Loucy (cell line): ENCODE data around the gene SCD5.

ENCODE experiments used
- H2AFZ ChIP-seq: fragments of 200-600 bp; sonication (generic); 2 replicates; pipeline ENCODE4 v1.6.0; 2016; ENCODE audit warnings: antibody characterized with exemption, mild to moderate bottlenecking, low read length, moderate library complexity
- H3F3A ChIP-seq: fragments of 200-600 bp; 2 replicates; pipeline ENCODE4 v1.6.0; 2016; ENCODE audit warnings: antibody characterized with exemption, low read depth, mild to moderate bottlenecking
- H3K27me3 ChIP-seq: fragments of 200-600 bp; sonication (generic); 2 replicates; pipeline ENCODE4 v1.6.1; 2014; ENCODE audit warnings: low read length, mild to moderate bottlenecking; ENCODE audit not compliant: insufficient read depth, poor library complexity, severe bottlenecking
- H3K36me3 ChIP-seq: fragments of 200-600 bp; sonication (generic); 2 replicates; pipeline ENCODE4 v1.6.1; 2016; ENCODE audit warnings: low read length; ENCODE audit not compliant: insufficient read depth
- H3K4me1 ChIP-seq: fragments of 200-600 bp; sonication (generic); 2 replicates; pipeline ENCODE4 v1.5.1; 2014; ENCODE audit warnings: low read length, mild to moderate bottlenecking; ENCODE audit not compliant: insufficient read depth, poor library complexity, severe bottlenecking
- H3K4me2 ChIP-seq: fragments of 200-600 bp; sonication (generic); 2 replicates; pipeline ENCODE4 v1.6.0; 2014; ENCODE audit warnings: antibody characterized with exemption, low read length, low read depth, mild to moderate bottlenecking; ENCODE audit not compliant: poor library complexity, severe bottlenecking
- H3K4me3 ChIP-seq: fragments of 200-600 bp; sonication (generic); 2 replicates; pipeline ENCODE4 v1.5.1; 2014; ENCODE audit warnings: low read length, mild to moderate bottlenecking, mixed read lengths; ENCODE audit not compliant: poor library complexity, severe bottlenecking
- H3K79me2 ChIP-seq: fragments of 200-600 bp; sonication (generic); 2 replicates; pipeline ENCODE4 v1.6.1; 2014; ENCODE audit warnings: low read length; ENCODE audit not compliant: insufficient read depth
- H3K9ac ChIP-seq: fragments of 200-600 bp; sonication (generic); 2 replicates; pipeline ENCODE4 v1.6.0; 2014; ENCODE audit warnings: mild to moderate bottlenecking, low read depth, low read length, moderate library complexity; ENCODE audit not compliant: poor library complexity, severe bottlenecking
- H3K9me2 ChIP-seq: fragments of 200-600 bp; sonication (generic); replicated peaks from 2 replicates; pipeline ENCODE4 v1.6.1; 2016; ENCODE audit warnings: low read depth, low read length, mixed read lengths
- H3K9me3 ChIP-seq: fragments of 200-600 bp; sonication (generic); 2 replicates; pipeline ENCODE4 v1.6.1; 2014; ENCODE audit warnings: mild to moderate bottlenecking, antibody characterized with exemption, low read length, low read depth; ENCODE audit not compliant: insufficient read depth
- H4K20me1 ChIP-seq: fragments of 200-600 bp; sonication (generic); 2 replicates; pipeline ENCODE4 v1.6.0; 2014; ENCODE audit warnings: antibody characterized with exemption, low read length, mild to moderate bottlenecking; ENCODE audit not compliant: insufficient read depth, poor library complexity, severe bottlenecking
- EZH2phosphoT487 ChIP-seq: fragments of 200-600 bp; IDR thresholded peaks from 2 replicates; pipeline ENCODE4 v1.6.1; 2018; ENCODE audit warnings: antibody characterized with exemption, mild to moderate bottlenecking, moderate library complexity, borderline replicate concordance
- TF ChIP-seq, protein P1 (sequence below): fragments of 200-600 bp; sonication (generic); conservative IDR thresholded peaks from 2 replicates; pipeline ENCODE4 v1.5.1; 2014; ENCODE audit warnings: mild to moderate bottlenecking, antibody characterized with exemption, low read length

Gene SCD5

DNA sequence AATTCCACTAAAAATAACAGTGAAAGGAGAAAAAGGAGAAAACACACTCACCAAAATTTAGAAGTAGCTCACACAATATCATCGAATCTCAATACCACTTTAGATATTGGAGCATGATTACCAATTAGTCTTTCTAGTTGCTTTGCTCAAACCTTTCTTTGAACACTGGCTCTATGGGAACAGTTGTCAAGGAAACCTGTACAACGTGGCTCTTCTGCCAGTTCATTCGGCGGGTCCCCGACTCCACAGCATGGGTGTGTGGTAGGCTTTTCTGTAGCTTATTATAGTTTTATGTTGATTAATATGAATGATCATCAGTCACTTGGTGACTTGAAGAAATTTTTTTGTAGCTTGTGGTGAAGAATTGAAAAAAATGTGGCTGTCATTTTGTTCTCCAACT is 186.6 kb downstream of the SCD5 start:
- no peaks in the 10 kb centered on the region for H3K36me3 ChIP-seq
- TF ChIP-seq, protein P1, sequence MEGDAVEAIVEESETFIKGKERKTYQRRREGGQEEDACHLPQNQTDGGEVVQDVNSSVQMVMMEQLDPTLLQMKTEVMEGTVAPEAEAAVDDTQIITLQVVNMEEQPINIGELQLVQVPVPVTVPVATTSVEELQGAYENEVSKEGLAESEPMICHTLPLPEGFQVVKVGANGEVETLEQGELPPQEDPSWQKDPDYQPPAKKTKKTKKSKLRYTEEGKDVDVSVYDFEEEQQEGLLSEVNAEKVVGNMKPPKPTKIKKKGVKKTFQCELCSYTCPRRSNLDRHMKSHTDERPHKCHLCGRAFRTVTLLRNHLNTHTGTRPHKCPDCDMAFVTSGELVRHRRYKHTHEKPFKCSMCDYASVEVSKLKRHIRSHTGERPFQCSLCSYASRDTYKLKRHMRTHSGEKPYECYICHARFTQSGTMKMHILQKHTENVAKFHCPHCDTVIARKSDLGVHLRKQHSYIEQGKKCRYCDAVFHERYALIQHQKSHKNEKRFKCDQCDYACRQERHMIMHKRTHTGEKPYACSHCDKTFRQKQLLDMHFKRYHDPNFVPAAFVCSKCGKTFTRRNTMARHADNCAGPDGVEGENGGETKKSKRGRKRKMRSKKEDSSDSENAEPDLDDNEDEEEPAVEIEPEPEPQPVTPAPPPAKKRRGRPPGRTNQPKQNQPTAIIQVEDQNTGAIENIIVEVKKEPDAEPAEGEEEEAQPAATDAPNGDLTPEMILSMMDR, result no peak
- no peak for TF ChIP-seq EZH2phosphoT487
- H2AFZ ChIP-seq, result no peak overlapping the region
- H3K9me3 ChIP-seq, result no peaks in the 10 kb centered on the region
- H4K20me1 ChIP-seq, result no peaks in the 10 kb centered on the region
- no peaks in the 10 kb centered on the region for H3K27me3 ChIP-seq
- H3K9me2 ChIP-seq, result no peaks in the 10 kb centered on the region
- H3K4me1 ChIP-seq, result no peaks in the 10 kb centered on the region
- no peak overlapping the region for H3K9ac ChIP-seq
- H3K4me3 ChIP-seq, result no peak overlapping the region
- H3K79me2 ChIP-seq, result no peaks in the 10 kb centered on the region
- no peaks in the 10 kb centered on the region for H3F3A ChIP-seq
- H3K4me2 ChIP-seq, result no peak overlapping the region

DNA sequence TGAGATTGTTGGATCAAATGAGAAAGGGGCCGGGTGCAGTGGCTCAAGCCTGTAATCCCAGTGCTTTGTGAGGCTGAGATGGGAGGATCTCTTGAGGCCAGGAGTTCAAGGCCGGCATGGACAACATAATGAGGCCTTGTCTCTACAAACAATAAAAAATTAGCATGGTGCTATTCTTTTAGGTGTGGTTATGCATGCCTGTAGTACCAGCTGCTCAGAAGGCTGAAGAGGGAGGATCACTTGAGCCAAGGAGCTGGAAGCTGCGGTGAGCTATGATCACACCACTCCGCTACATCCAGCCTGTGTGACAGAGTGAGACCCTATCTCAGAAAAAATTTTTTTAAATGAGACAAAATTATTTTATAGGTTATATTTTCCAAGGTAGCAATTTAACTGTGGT is 187.1 kb downstream of the SCD5 start:
- no peak overlapping the region for H3K9ac ChIP-seq
- H3K36me3 ChIP-seq, result no peaks in the 10 kb centered on the region
- no peaks in the 10 kb centered on the region for H3K9me3 ChIP-seq
- no peak overlapping the region for H3K4me2 ChIP-seq
- no peaks in the 10 kb centered on the region for H3K79me2 ChIP-seq
- no peaks in the 10 kb centered on the region for H3K4me1 ChIP-seq
- no peaks in the 10 kb centered on the region for H3K27me3 ChIP-seq
- TF ChIP-seq EZH2phosphoT487, result no peak
- TF ChIP-seq, protein P1, result no peak
- H4K20me1 ChIP-seq, result no peaks in the 10 kb centered on the region
- H3K9me2 ChIP-seq, result no peaks in the 10 kb centered on the region
- H3K4me3 ChIP-seq, result no peak overlapping the region
- H2AFZ ChIP-seq, result no peak overlapping the region
- no peaks in the 10 kb centered on the region for H3F3A ChIP-seq

DNA sequence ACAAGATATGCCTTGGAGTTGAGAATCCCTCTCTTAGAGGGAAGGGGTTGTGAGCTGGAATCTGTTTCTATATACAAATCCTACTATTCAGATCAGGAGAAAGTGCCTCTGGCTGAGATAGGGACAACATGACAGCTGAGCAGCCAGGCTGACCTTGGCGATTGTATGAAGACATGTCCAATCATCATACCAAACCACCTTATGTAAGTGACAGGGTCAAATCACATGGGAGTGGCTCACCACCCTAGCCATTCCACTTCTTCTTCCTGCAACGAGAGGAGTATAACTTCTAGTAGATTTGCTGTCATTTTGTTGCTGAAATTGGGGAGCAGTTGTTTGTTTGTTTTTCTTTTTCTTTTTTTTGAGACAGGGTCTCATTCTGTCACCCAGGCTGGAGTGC is 188.6 kb downstream of the SCD5 start:
- Histone ChIP-seq H3K79me2 (no peaks in the 10 kb centered on the region), H3F3A (no peaks in the 10 kb centered on the region), H3K9ac (no peak overlapping the region), H4K20me1 (no peaks in the 10 kb centered on the region), H2AFZ (no peak overlapping the region), H3K4me2 (no peak overlapping the region), H3K36me3 (no peaks in the 10 kb centered on the region), H3K4me3 (no peak overlapping the region), H3K4me1 (no peaks in the 10 kb centered on the region), H3K9me3 (no peaks in the 10 kb centered on the region), H3K27me3 (no peaks in the 10 kb centered on the region), H3K9me2 (no peaks in the 10 kb centered on the region)
- TF ChIP-seq, protein P1, result no peak
- TF ChIP-seq EZH2phosphoT487, result no peak
